ENCODE data around the gene CSH2.
"Not testable (repeated sequence)": the region's sequence is repeated elsewhere in the genome, so short reads cannot be mapped to it uniquely, and the experiment has no call there.

CSH2 gene

GRCh38 chr17:63869491-63870291 is 3.8 kb downstream of the CSH2 start:
- not testable (repeated sequence) for DNase-seq (ENCODE audit: low spot score); H3K4ac ChIP-seq (ENCODE audit: low read length); H3K4me3 ChIP-seq (ENCODE audit: low read length in 2 of 2); H3K23ac ChIP-seq (ENCODE audit: low read depth, low read length, poor library complexity); H3K4me1 ChIP-seq (ENCODE audit: control insufficient read depth in 2 of 2, insufficient read depth in 1 of 2, low read depth in 1 of 2, low read length in 2 of 2); H3K4me2 ChIP-seq (ENCODE audit: insufficient read depth, low read length, poor library complexity, severe bottlenecking); H3K79me1 ChIP-seq (ENCODE audit: low read depth, low read length); H2BK120ac ChIP-seq (ENCODE audit: low read depth, low read length); H2BK15ac ChIP-seq (ENCODE audit: low read length); H3K36me3 ChIP-seq (replicated peaks in 1 of 2; ENCODE audit: control insufficient read depth in 2 of 2, insufficient read depth in 2 of 2, low read length in 2 of 2); H3K9ac ChIP-seq (ENCODE audit: low read depth, low read length, poor library complexity); H2BK12ac ChIP-seq (ENCODE audit: low read length); H3K27ac ChIP-seq (replicated peaks; ENCODE audit: low read length); H3K27me3 ChIP-seq (ENCODE audit: control insufficient read depth in 3 of 3, insufficient read depth in 3 of 3, low read depth in 1 of 3, low read length in 3 of 3); H4K8ac ChIP-seq (ENCODE audit: low read depth, low read length); H4K91ac ChIP-seq (ENCODE audit: low read depth, low read length, poor library complexity); H3K14ac ChIP-seq (ENCODE audit: low read length); H2BK5ac ChIP-seq (ENCODE audit: low read length); H2AK5ac ChIP-seq (ENCODE audit: low read depth, low read length); H3K18ac ChIP-seq (ENCODE audit: low read length); H3K9me3 ChIP-seq (replicated peaks in 1 of 2; ENCODE audit: control insufficient read depth in 2 of 2, insufficient read depth in 1 of 2, low read depth in 1 of 2, low read length in 2 of 2); H2AFZ ChIP-seq (ENCODE audit: low read length)
- WGBS, 2 donors (ENCODE audit: extremely low coverage in 2 of 2, insufficient read length in 2 of 2, insufficient replicate concordance in 1 of 2): no CpG with 5 or more reads among the region's 9 CpGs

GRCh38 chr17:63866625-63867024 is 6.9 kb downstream of the CSH2 start:
- not testable (repeated sequence) for H3K27ac ChIP-seq (replicated peaks; ENCODE audit: low read length); H3K14ac ChIP-seq (ENCODE audit: low read length); H3K23ac ChIP-seq (ENCODE audit: low read depth, low read length, poor library complexity); H3K18ac ChIP-seq (ENCODE audit: low read length); H2AFZ ChIP-seq (ENCODE audit: low read length); H3K36me3 ChIP-seq (replicated peaks in 1 of 2; ENCODE audit: control insufficient read depth in 2 of 2, insufficient read depth in 2 of 2, low read length in 2 of 2); H4K91ac ChIP-seq (ENCODE audit: low read depth, low read length, poor library complexity); H3K4ac ChIP-seq (ENCODE audit: low read length); H2BK5ac ChIP-seq (ENCODE audit: low read length); H2AK5ac ChIP-seq (ENCODE audit: low read depth, low read length); H2BK15ac ChIP-seq (ENCODE audit: low read length); H3K9ac ChIP-seq (ENCODE audit: low read depth, low read length, poor library complexity); H3K79me1 ChIP-seq (ENCODE audit: low read depth, low read length); H3K4me3 ChIP-seq (ENCODE audit: low read length in 2 of 2); H3K9me3 ChIP-seq (replicated peaks in 1 of 2; ENCODE audit: control insufficient read depth in 2 of 2, insufficient read depth in 1 of 2, low read depth in 1 of 2, low read length in 2 of 2); H4K8ac ChIP-seq (ENCODE audit: low read depth, low read length); H3K27me3 ChIP-seq (ENCODE audit: control insufficient read depth in 3 of 3, insufficient read depth in 3 of 3, low read depth in 1 of 3, low read length in 3 of 3); DNase-seq (ENCODE audit: low spot score); H2BK120ac ChIP-seq (ENCODE audit: low read depth, low read length); H3K4me2 ChIP-seq (ENCODE audit: insufficient read depth, low read length, poor library complexity, severe bottlenecking); H3K4me1 ChIP-seq (ENCODE audit: control insufficient read depth in 2 of 2, insufficient read depth in 1 of 2, low read depth in 1 of 2, low read length in 2 of 2); H2BK12ac ChIP-seq (ENCODE audit: low read length)
- WGBS, 2 donors (ENCODE audit: extremely low coverage in 2 of 2, insufficient read length in 2 of 2, insufficient replicate concordance in 1 of 2): no CpG with 5 or more reads among the region's 7 CpGs

DNA sequence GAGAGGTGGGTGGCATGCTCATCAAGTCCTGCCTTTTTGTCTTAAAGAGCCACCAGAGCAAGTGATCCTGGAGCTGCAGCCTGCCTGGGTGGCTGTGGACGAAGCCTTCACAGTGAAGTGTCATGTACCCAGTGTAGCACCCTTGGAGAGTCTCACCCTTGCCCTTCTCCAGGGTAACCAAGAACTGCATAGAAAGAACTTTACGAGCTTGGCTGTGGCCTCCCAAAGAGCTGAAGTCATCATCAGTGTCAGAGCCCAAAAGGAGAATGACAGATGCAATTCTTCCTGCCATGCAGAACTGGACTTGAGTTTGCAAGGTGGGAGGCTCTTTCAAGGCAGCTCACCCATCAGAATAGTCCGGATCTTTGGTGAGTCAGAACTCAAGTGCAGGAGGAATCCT is 14.2 kb downstream of the CSH2 start:
- no peak overlapping the region for H3K9ac ChIP-seq (ENCODE audit: low read depth, low read length, poor library complexity)
- H3K18ac ChIP-seq (ENCODE audit: low read length): no peak overlapping the region
- H2AFZ ChIP-seq (ENCODE audit: low read length): no peak overlapping the region
- H3K4ac ChIP-seq (ENCODE audit: low read length): no peak overlapping the region
- peaks cover 0 to 23% (median 0%) of the 10 kb centered on the region in 3 experiments for H3K27me3 ChIP-seq (ENCODE audit: control insufficient read depth in 3 of 3, insufficient read depth in 3 of 3, low read depth in 1 of 3, low read length in 3 of 3)
- no peak overlapping the region for H2BK15ac ChIP-seq (ENCODE audit: low read length)
- no peak overlapping the region for H2BK5ac ChIP-seq (ENCODE audit: low read length)
- no peak overlapping the region for H4K91ac ChIP-seq (ENCODE audit: low read depth, low read length, poor library complexity)
- H2BK120ac ChIP-seq (ENCODE audit: low read depth, low read length): no peak overlapping the region
- no peak overlapping the region for H3K4me3 ChIP-seq (ENCODE audit: low read length in 2 of 2)
- H2BK12ac ChIP-seq (ENCODE audit: low read length): no peak overlapping the region
- no peaks in the 10 kb centered on the region for H3K9me3 ChIP-seq (replicated peaks in 1 of 2; ENCODE audit: control insufficient read depth in 2 of 2, insufficient read depth in 1 of 2, low read depth in 1 of 2, low read length in 2 of 2)
- no peak overlapping the region for H3K4me2 ChIP-seq (ENCODE audit: insufficient read depth, low read length, poor library complexity, severe bottlenecking)
- H2AK5ac ChIP-seq (ENCODE audit: low read depth, low read length): no peak overlapping the region
- no peak overlapping the region for H3K23ac ChIP-seq (ENCODE audit: low read depth, low read length, poor library complexity)
- no peaks in the 10 kb centered on the region for H3K4me1 ChIP-seq (ENCODE audit: control insufficient read depth in 2 of 2, insufficient read depth in 1 of 2, low read depth in 1 of 2, low read length in 2 of 2)
- no peak overlapping the region for H3K14ac ChIP-seq (ENCODE audit: low read length)
- DNase-seq (ENCODE audit: low spot score): no peak
- no CpG with 5 or more reads among the region's 3 CpGs for WGBS, 2 donors (ENCODE audit: extremely low coverage in 2 of 2, insufficient read length in 2 of 2, insufficient replicate concordance in 1 of 2)
- no peak overlapping the region for H4K8ac ChIP-seq (ENCODE audit: low read depth, low read length)
- no peaks in the 10 kb centered on the region for H3K79me1 ChIP-seq (ENCODE audit: low read depth, low read length)
- H3K36me3 ChIP-seq (replicated peaks in 1 of 2; ENCODE audit: control insufficient read depth in 2 of 2, insufficient read depth in 2 of 2, low read length in 2 of 2): no peaks in the 10 kb centered on the region
- H3K27ac ChIP-seq (replicated peaks; ENCODE audit: low read length): no peak overlapping the region

- no CpG with 5 or more reads among the region's 8 CpGs for WGBS, 2 donors (ENCODE audit: extremely low coverage in 2 of 2, insufficient read length in 2 of 2, insufficient replicate concordance in 1 of 2)
Observed at GRCh38 chr17:63856425-63856824, 17.1 kb downstream of the CSH2 start.

More at GRCh38 chr17:63856425-63856824, 17.1 kb downstream of the CSH2 start:
- not testable (repeated sequence) for H4K91ac ChIP-seq (ENCODE audit: low read depth, low read length, poor library complexity); H3K79me1 ChIP-seq (ENCODE audit: low read depth, low read length); H2BK15ac ChIP-seq (ENCODE audit: low read length); H3K4me1 ChIP-seq (ENCODE audit: control insufficient read depth in 2 of 2, insufficient read depth in 1 of 2, low read depth in 1 of 2, low read length in 2 of 2); H2AFZ ChIP-seq (ENCODE audit: low read length); H3K4me3 ChIP-seq (ENCODE audit: low read length in 2 of 2); H2AK5ac ChIP-seq (ENCODE audit: low read depth, low read length); H3K4ac ChIP-seq (ENCODE audit: low read length); DNase-seq (ENCODE audit: low spot score); H2BK5ac ChIP-seq (ENCODE audit: low read length); H2BK120ac ChIP-seq (ENCODE audit: low read depth, low read length); H3K9ac ChIP-seq (ENCODE audit: low read depth, low read length, poor library complexity); H3K18ac ChIP-seq (ENCODE audit: low read length); H3K36me3 ChIP-seq (replicated peaks in 1 of 2; ENCODE audit: control insufficient read depth in 2 of 2, insufficient read depth in 2 of 2, low read length in 2 of 2); H3K9me3 ChIP-seq (replicated peaks in 1 of 2; ENCODE audit: control insufficient read depth in 2 of 2, insufficient read depth in 1 of 2, low read depth in 1 of 2, low read length in 2 of 2); H3K23ac ChIP-seq (ENCODE audit: low read depth, low read length, poor library complexity); H4K8ac ChIP-seq (ENCODE audit: low read depth, low read length); H3K14ac ChIP-seq (ENCODE audit: low read length); H2BK12ac ChIP-seq (ENCODE audit: low read length); H3K27ac ChIP-seq (replicated peaks; ENCODE audit: low read length); H3K4me2 ChIP-seq (ENCODE audit: insufficient read depth, low read length, poor library complexity, severe bottlenecking)
- H3K27me3 ChIP-seq (ENCODE audit: control insufficient read depth in 3 of 3, insufficient read depth in 3 of 3, low read depth in 1 of 3, low read length in 3 of 3): peaks cover 0 to 23% (median 0%) of the 10 kb centered on the region in 3 experiments

Measured in neuronal stem cell (in vitro differentiated cells).